GM19240 (cell line): ENCODE data around the gene SPARCL1.
"Not testable (repeated sequence)": the region's sequence is repeated elsewhere in the genome, so short reads cannot be mapped to it uniquely, and the experiment has no call there.

Experiments used
- DNase-seq: peaks from one replicate; pipeline ENCODE4 v3.0.0; 2011; ENCODE audit warnings: low spot score; ENCODE audit not compliant: insufficient read length

The SPARCL1 gene

DNA sequence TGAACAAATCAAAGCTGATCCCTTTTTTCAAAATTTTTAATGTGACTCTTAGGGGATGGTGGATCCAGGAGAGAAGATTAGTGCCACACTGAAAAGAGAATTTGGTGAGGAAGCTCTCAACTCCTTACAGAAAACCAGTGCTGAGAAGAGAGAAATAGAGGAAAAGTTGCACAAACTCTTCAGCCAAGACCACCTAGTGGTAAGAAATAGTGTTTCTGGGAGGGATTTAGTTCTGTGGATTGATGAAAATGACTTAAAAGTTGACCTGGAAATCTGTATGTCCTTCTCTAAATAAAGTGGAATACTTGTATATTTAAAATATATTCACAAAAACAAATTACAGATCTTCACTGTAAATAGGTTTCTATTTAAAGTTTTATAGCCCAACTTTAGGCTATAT lies 77.6 kb downstream of the SPARCL1 start:
- DNase-seq, result no peak

DNA sequence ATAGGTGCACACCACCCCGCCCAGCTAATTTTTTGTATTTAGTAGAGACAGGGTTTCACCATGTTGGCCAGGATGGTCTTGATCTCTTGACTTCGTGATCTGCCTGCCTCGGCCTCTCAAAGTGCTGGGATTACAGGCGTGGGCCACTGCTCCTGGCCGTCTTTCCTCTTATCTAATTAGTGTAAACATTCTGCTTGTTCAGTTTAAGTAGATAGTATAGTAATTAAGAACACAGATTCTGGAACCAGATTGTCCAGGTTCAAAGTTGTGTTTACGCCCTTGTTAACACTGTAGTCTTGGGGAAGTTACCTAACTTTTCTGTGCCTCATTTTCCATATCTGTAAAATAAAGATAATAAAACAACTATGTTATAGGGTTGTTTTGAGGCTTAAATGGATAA lies 82.8 kb downstream of the SPARCL1 start:
- not testable (repeated sequence) for DNase-seq

DNA sequence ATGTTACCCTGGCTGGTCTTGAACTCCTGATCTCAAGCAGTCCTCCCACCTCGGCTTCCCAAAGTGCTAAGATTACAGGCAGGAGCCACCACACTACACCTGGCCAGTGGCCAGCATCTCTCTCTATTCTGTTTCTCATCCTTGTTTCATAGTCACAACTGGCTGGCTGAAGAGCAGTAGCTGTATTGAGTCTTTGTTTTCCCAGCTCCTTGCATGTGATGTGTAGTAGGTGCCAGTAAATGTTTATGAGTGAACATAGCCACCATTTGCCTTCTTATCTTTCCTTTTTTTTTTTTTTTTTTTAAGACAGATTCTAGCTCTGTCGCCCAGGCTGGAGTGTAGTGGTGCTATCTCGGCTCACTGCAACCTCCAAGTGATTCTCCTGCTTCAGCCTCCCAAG lies 83.2 kb downstream of the SPARCL1 start:
- DNase-seq, result no peak

GRCh38 chr4:87444741-87445140 lies 84.4 kb downstream of the SPARCL1 start:
- no peak for DNase-seq

- DNase-seq, result no peak
These were observed 86.3 kb downstream of the SPARCL1 start for GRCh38 chr4:87442889-87443288.

DNA sequence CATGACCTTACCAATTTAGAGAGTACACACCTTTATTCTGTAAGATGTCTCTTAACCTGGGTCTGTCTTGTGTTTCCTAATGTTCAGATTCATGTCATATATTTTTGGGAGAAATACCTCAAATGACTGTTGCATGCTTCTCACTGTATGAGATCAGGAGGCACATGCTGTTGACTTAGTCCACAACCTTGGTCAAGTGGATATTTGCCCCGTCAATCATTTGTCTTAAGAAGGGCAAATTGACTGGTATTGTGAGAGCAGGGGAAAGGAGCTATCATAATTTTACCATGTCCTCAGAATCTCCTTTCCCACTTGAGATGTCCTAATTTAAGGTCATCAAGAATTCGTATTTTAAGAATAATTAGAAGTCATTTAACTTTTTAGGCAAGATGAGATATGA lies 95.8 kb downstream of the SPARCL1 start:
- DNase-seq, result no peak

GRCh38 chr4:87430038-87430437 lies 99.1 kb downstream of the SPARCL1 start:
- no peak for DNase-seq

- no peak for DNase-seq
These were observed 100.2 kb downstream of the SPARCL1 start for GRCh38 chr4:87428979-87429378.

DNA sequence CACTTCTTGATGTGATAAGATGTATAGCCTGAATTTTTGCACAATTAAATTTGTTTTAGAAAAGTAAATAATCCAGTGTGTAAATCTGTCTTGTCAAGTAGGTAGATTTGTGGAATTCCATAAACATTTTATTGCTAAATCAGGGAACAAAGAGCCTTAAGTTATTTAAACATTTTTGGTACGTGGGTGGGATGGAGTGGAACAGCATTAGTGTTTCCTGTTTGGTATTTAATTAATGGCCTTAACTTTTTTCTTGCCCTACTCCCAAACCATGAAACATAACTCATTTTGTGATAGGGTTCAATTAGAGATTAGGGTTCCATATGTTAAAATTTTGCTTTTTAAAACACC lies 101.7 kb downstream of the SPARCL1 start:
- no peak for DNase-seq

GRCh38 chr4:87426865-87427517 lies 102.2 kb downstream of the SPARCL1 start:
- DNase-seq, result no peak

GRCh38 chr4:87425711-87426110 lies 103.5 kb downstream of the SPARCL1 start:
- no peak for DNase-seq

DNA sequence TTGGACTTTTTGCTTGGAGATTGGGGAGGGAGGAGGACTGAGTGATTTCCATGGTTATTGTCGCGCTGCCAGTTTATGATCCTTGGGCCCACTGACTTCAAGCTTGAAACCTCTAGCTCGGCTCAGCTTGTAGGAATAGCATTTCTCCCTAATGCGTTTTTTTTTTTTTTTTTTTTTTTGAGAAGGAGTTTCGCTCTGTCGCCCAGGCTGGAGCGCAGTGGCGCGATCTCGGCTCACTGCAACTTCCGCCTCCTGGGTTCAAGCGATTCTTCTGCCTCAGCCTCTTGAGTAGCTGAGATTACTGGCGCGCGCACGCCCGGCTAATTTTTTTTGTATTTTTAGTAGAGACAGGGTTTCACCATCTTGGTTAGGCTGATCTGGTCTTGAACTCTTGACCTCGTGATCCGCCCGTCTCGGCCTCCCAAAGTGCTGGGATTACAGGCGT lies 105.1 kb downstream of the SPARCL1 start:
- DNase-seq, result not testable (repeated sequence)
